K562 (cell line): ENCODE data around the gene NAA80. TPM values are rescaled to one million over a fixed set of nuclear protein-coding genes. Genes with fewer than 3 reads are reported as not detected.

ENCODE experiments used
- CHD2 ChIP-seq: IDR thresholded peaks from 2 replicates; pipeline ENCODE4 v1.6.1; 2011; ENCODE audit warnings: low read depth, low read length
- CREM ChIP-seq: IDR thresholded peaks from 2 replicates; pipeline ENCODE4 v1.6.1; 2014; ENCODE audit warnings: antibody characterized with exemption, low read depth
- E2F3 ChIP-seq: fragments of 250-450 bp; sonication (Bioruptor Pico); IDR thresholded peaks from 2 replicates; pipeline ENCODE4 v1.4.0; 2020; ENCODE audit warnings: mild to moderate bottlenecking
- ELF2 ChIP-seq: fragments of 250-450 bp; sonication (Bioruptor Pico); IDR thresholded peaks from 2 replicates; pipeline ENCODE4 v1.5.0; 2021; ENCODE audit warnings: mild to moderate bottlenecking
- HNRNPLL ChIP-seq: fragments of 200-400 bp; formaldehyde crosslinking; IDR thresholded peaks from 2 replicates; pipeline ENCODE4 v1.6.1; 2017; ENCODE audit warnings: low read length, low read depth, mild to moderate bottlenecking; ENCODE audit not compliant: poor library complexity, severe bottlenecking
- MED1 ChIP-seq: sonication (generic); formaldehyde crosslinking; IDR thresholded peaks from 2 replicates; pipeline ENCODE4 v1.8.1; 2023; ENCODE audit warnings: missing genetic modification reagents, borderline replicate concordance
- NCOA6 ChIP-seq: fragments of 450-650 bp; IDR thresholded peaks from 2 replicates; pipeline ENCODE4 v1.6.1; 2017; ENCODE audit warnings: mild to moderate bottlenecking
- NONO ChIP-seq, 2 experiments: fragments of 200-400 bp in 1 of 2; fragments of 450-650 bp in 1 of 2; formaldehyde crosslinking in 1 of 2; IDR thresholded peaks; 2 replicates each; pipeline ENCODE4 v1.6.1; 2017; ENCODE audit warnings: low read depth in 2 of 2, mild to moderate bottlenecking in 2 of 2, moderate library complexity in 2 of 2, low read length in 1 of 2
- RAD51 ChIP-seq: fragments of 450-650 bp; IDR thresholded peaks from 2 replicates; pipeline ENCODE4 v1.7.1; 2016; ENCODE audit warnings: low read depth, mild to moderate bottlenecking, borderline replicate concordance
- RBBP5 ChIP-seq: fragments of 200-600 bp; sonication (generic); IDR thresholded peaks from 2 replicates; pipeline ENCODE4 v1.6.1; 2012; ENCODE audit warnings: borderline replicate concordance, mild to moderate bottlenecking, low read length, control low read depth, inconsistent platforms; ENCODE audit not compliant: insufficient read depth, poor library complexity, severe bottlenecking
- RBM15 ChIP-seq: fragments of 200-400 bp; formaldehyde crosslinking; IDR thresholded peaks from 2 replicates; pipeline ENCODE4 v1.6.1; 2018; ENCODE audit warnings: mild to moderate bottlenecking, low read length, moderate library complexity; ENCODE audit not compliant: insufficient read depth
- STAG1 ChIP-seq: sonication (generic); formaldehyde crosslinking; IDR thresholded peaks from 2 replicates; pipeline ENCODE4 v1.5.0; 2020; ENCODE audit warnings: missing genetic modification reagents, borderline replicate concordance
- THAP12 ChIP-seq: fragments of 250-450 bp; sonication (Bioruptor Pico); IDR thresholded peaks from 2 replicates; pipeline ENCODE4 v1.9.0; 2021; ENCODE audit warnings: mild to moderate bottlenecking, inconsistent platforms
- TRIM24 ChIP-seq, 2 experiments: fragments of 450-650 bp; IDR thresholded peaks; 2 replicates each; pipeline ENCODE4 v1.6.1; 2016
- ZC3H11A ChIP-seq: IDR thresholded peaks from 2 replicates; pipeline ENCODE4 v1.6.1; 2012; ENCODE audit warnings: low read depth, low read length, improper control_type of control experiment
- ZC3H4 ChIP-seq: sonication (generic); formaldehyde crosslinking; IDR thresholded peaks from 2 replicates; pipeline ENCODE4 v1.9.0; 2021; ENCODE audit warnings: missing genetic modification reagents, borderline replicate concordance
- ZNF253 ChIP-seq: fragments of 250-450 bp; sonication (Bioruptor Pico); conservative IDR thresholded peaks from 2 replicates; pipeline ENCODE4 v1.6.1; 2021; ENCODE audit warnings: mild to moderate bottlenecking
- ZNF436 ChIP-seq: fragments of 250-450, 450-650 bp; sonication (Bioruptor Pico); formaldehyde crosslinking; IDR thresholded peaks from 2 replicates; pipeline ENCODE4 v1.7.0; 2020; ENCODE audit warnings: mild to moderate bottlenecking
- ZNF583 ChIP-seq: fragments of 250-450 bp; sonication (Bioruptor Pico); IDR thresholded peaks from 2 replicates; pipeline ENCODE4 v1.4.0; 2020
- ZNF584 ChIP-seq: fragments of 200-800 bp; sonication (Bioruptor generic); IDR thresholded peaks from 2 replicates; pipeline ENCODE4 v1.6.1; 2016; ENCODE audit warnings: low read depth, mild to moderate bottlenecking, missing genetic modification characterization, missing compliant biosample characterization
- ZNF699 ChIP-seq: fragments of 250-450 bp; sonication (Bioruptor Pico); IDR thresholded peaks from 2 replicates; pipeline ENCODE4 v1.8.0; 2021; ENCODE audit warnings: mild to moderate bottlenecking, moderate library complexity; ENCODE audit not compliant: insufficient replicate concordance
- ZNF79 ChIP-seq: fragments of 250-450 bp; sonication (Bioruptor Pico); IDR thresholded peaks from 2 replicates; pipeline ENCODE4 v1.4.0; 2020; ENCODE audit warnings: low read depth, mild to moderate bottlenecking, moderate library complexity
- polyA plus RNA-seq, 8 experiments: library from polyadenylated mRNA; depleted of rRNA in 4 of 8; stranded (reverse) in 5 of 8; unstranded in 3 of 8; fragments of >200 nt; fragmentation: Nextera tagmentation in 2 of 8; fragmentation: Illumina TruSeq in 1 of 8; extraction: Ambion mirVana in 2 of 8; extraction: Trizol in 1 of 8; gene quantifications; 2 replicates each; pipeline versions ENCODE4 v1.2.1 to v1.2.3, GENCODE V29; 2011 to 2014; ENCODE audit warnings: inconsistent platforms in 1 of 8, missing spikeins in 1 of 8
- total RNA-seq, 7 experiments: library from RNA; depleted of rRNA in 6 of 7; stranded (reverse); fragments of >200 nt in 6 of 7; fragmentation: Illumina TruSeq in 2 of 7; extraction: Trizol in 2 of 7; gene quantifications; 2 replicates each; pipeline versions ENCODE4 v1.2.1 to v1.2.3, GENCODE V29; 2011 to 2021; ENCODE audit warnings: low replicate concordance in 1 of 7
- TF ChIP-seq, protein P1 (sequence below): sonication (generic); formaldehyde crosslinking; IDR thresholded peaks from 2 replicates; pipeline ENCODE4 v1.8.0; 2022; ENCODE audit warnings: mild to moderate bottlenecking, low read depth, missing genetic modification reagents
- TF ChIP-seq, protein P2 (sequence below): fragments of 450-650 bp; IDR thresholded peaks from one replicate; pipeline ENCODE4 v1.6.1; 2018; ENCODE audit warnings: mild to moderate bottlenecking, moderate library complexity; ENCODE audit not compliant: partially characterized antibody

NAA80 gene
- total and polyA plus RNA-seq, 9 of the 15 experiments (the other 6 are each of a cell fraction or from before 2014, with no cell fraction given) = 0.82 to 24.0 (median 8.6) TPM

DNA sequence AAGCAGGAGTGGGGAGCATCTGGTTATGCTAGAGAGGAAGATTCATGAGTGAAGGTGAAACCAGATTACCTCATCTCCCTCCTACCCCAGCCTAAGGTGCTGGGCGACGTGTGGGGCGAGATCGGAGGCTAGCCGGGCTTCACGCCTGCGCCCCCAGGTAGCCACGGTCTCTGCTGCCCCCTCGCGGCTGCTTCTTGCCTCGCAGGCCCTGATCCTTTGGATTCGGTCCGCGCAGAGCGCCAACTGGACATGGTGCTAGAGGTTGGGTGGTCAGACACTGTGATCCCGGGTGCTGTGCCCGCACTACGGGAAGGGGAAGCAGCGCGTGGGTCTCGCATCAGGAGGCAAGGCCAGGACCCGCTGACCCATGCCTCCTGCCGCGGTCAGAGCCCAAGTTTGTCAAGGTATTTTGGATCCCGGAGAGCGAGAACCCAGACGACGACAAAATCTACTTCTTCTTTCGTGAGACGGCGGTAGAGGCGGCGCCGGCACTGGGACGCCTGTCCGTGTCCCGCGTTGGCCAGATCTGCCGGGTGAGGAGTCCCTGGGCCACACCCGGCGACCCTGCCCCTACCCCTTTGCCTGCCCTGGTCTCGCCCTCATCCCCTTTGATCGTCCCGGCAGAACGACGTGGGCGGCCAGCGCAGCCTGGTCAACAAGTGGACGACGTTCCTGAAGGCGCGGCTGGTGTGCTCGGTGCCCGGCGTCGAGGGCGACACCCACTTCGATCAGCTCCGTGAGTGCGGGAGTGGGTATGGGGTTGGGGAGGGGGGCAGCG lies 26.1 kb downstream of the NAA80 start (continued):
- TF ChIP-seq NONO (IDR thresholded peaks at IDR 0.05; ENCODE audit: low read depth in 2 of 2, low read length in 1 of 2) = no peak; a peak in 1 of 4 replicates
- peak; percentile 79; the same call in 1 of the 2 replicates for TF ChIP-seq STAG1
- TF ChIP-seq ZNF79 (CRISPR knock-in tag) = no peak
- TF ChIP-seq, protein P1, sequence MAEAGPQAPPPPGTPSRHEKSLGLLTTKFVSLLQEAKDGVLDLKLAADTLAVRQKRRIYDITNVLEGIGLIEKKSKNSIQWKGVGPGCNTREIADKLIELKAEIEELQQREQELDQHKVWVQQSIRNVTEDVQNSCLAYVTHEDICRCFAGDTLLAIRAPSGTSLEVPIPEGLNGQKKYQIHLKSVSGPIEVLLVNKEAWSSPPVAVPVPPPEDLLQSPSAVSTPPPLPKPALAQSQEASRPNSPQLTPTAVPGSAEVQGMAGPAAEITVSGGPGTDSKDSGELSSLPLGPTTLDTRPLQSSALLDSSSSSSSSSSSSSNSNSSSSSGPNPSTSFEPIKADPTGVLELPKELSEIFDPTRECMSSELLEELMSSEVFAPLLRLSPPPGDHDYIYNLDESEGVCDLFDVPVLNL (CRISPR knock-in tag) = peak; percentile 22; the same call in 1 of the 2 replicates
- TF ChIP-seq ZC3H11A = no peak
- TF ChIP-seq RBM15 = no peak
- TF ChIP-seq ZNF253 = no peak
- TF ChIP-seq RAD51 = no peak
- TF ChIP-seq NCOA6 = peak; percentile 84
- TF ChIP-seq RBBP5 = no peak
- 0 out of 2 replicates have a peak, but pooled peaks have one; percentile 22 for TF ChIP-seq ZC3H4
- TF ChIP-seq THAP12 (CRISPR knock-in tag) = no peak
- no peak for TF ChIP-seq ZNF699 (CRISPR knock-in tag)
- 0 out of 2 replicates have a peak, but pooled peaks have one; percentile 37 for TF ChIP-seq CREM
- no peak for TF ChIP-seq E2F3 (CRISPR knock-in tag)
- no peak for TF ChIP-seq HNRNPLL
- no peak for TF ChIP-seq ZNF583 (CRISPR knock-in tag)
- TF ChIP-seq MED1 (CRISPR knock-in tag) = no peak
- no peak for TF ChIP-seq CHD2
- TF ChIP-seq ZNF436 (CRISPR knock-in tag) = no peak
- TF ChIP-seq TRIM24 (IDR thresholded peaks at IDR 0.05) = no peak
- no peak for TF ChIP-seq ELF2 (CRISPR knock-in tag)
- TF ChIP-seq ZNF584 = no peak
- TF ChIP-seq, protein P2, sequence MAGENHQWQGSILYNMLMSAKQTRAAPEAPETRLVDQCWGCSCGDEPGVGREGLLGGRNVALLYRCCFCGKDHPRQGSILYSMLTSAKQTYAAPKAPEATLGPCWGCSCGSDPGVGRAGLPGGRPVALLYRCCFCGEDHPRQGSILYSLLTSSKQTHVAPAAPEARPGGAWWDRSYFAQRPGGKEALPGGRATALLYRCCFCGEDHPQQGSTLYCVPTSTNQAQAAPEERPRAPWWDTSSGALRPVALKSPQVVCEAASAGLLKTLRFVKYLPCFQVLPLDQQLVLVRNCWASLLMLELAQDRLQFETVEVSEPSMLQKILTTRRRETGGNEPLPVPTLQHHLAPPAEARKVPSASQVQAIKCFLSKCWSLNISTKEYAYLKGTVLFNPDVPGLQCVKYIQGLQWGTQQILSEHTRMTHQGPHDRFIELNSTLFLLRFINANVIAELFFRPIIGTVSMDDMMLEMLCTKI = no peak
